Fibroblast of villous mesenchyme (primary cell): ENCODE measurements around the gene HERC3. TPM values are rescaled to one million over a fixed set of nuclear protein-coding genes. Genes with fewer than 3 reads are reported as not detected.

Source experiments
- DNase-seq: peaks from one replicate; pipeline ENCODE4 v3.0.0-alpha.2; 2010; ENCODE audit warnings: low read depth
- H3K4me3 ChIP-seq: 2 replicates; pipeline ENCODE4 v1.5.1; 2011; ENCODE audit warnings: low read depth, mild to moderate bottlenecking, low read length
- CTCF ChIP-seq: IDR thresholded peaks from 2 replicates; pipeline ENCODE4 v1.5.1; 2012; ENCODE audit warnings: low read depth, mild to moderate bottlenecking, low read length; ENCODE audit not compliant: insufficient read depth
- total RNA-seq: library from RNA; depleted of rRNA; stranded (reverse); fragments of >200 nt; gene quantifications from 2 replicates; pipeline ENCODE4 v1.2.3, GENCODE V29; 2012

HERC3 gene
- total RNA-seq, 1 donor = 28.5 TPM

- peak; percentile 75 for TF ChIP-seq CTCF
- H3K4me3 ChIP-seq = no peak overlapping the region
- DNase-seq = peak; percentile 55
These were observed 80.7 kb downstream of the HERC3 start for GRCh38 chr4:88672987-88673386.

- no peak for TF ChIP-seq CTCF
- no peak for DNase-seq
- no peak overlapping the region for H3K4me3 ChIP-seq
These were observed 81.6 kb downstream of the HERC3 start for GRCh38 chr4:88673886-88674285.

GRCh38 chr4:88674565-88674964 lies 82.3 kb downstream of the HERC3 start:
- TF ChIP-seq CTCF = no peak
- DNase-seq = no peak
- H3K4me3 ChIP-seq = no peak overlapping the region

- peak; percentile 43 for DNase-seq
- TF ChIP-seq CTCF = no peak
- H3K4me3 ChIP-seq = no peak overlapping the region
These were observed 82.7 kb downstream of the HERC3 start for GRCh38 chr4:88674979-88675378.

GRCh38 chr4:88675543-88675942 lies 83.3 kb downstream of the HERC3 start:
- TF ChIP-seq CTCF = no peak
- DNase-seq = no peak
- H3K4me3 ChIP-seq = no peak overlapping the region

GRCh38 chr4:88681209-88681608 lies 88.9 kb downstream of the HERC3 start:
- DNase-seq = peak; percentile 21
- H3K4me3 ChIP-seq = no peak overlapping the region
- TF ChIP-seq CTCF = no peak

- no peak for TF ChIP-seq CTCF
- H3K4me3 ChIP-seq = no peak overlapping the region
- DNase-seq = peak; percentile 47
These were observed 98.1 kb downstream of the HERC3 start for GRCh38 chr4:88690355-88690754.
